Limb (tissue), 2 donors: Measurements from ENCODE around the gene DSG2.
"Not testable (repeated sequence)": the region's sequence is repeated elsewhere in the genome, so short reads cannot be mapped to it uniquely, and the experiment has no call there.

Source experiments
- DNase-seq, 2 donors: peaks; one replicate each; pipeline ENCODE4 v3.0.0-alpha.2; 2016; ENCODE audit errors: extremely low spot score in 2 of 2

The DSG2 gene

DNA sequence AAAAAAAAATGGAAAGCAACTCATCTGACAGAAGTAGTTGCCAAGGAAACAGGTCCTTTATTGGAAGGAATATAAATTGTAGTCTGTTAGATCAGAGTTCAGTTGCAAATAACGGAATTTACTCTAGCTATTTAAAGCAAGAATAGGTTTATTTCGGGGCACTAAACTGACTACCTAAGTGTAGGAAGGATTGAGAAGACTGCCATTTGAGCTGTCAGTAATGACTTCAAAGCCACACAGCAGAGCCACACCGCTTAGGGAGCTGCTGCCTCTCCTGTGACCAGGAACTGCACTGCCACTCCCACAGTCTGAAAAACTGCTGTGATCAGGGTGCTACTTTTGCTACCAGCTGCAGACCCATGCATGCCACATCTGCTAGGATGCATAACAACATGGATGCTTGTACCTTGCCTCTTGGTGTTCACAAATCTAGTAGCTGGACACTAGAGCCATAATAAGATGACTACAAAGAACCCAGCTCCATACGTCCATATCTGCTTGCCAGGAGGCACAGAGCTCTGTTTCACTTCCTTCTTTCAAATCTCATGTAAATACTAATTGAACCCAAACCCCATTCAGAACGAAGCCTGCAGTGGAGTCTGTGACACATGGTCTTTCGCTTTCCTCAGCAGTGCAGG, 2.2 kb downstream of the DSG2 start:
- DNase-seq: no peak

DNA sequence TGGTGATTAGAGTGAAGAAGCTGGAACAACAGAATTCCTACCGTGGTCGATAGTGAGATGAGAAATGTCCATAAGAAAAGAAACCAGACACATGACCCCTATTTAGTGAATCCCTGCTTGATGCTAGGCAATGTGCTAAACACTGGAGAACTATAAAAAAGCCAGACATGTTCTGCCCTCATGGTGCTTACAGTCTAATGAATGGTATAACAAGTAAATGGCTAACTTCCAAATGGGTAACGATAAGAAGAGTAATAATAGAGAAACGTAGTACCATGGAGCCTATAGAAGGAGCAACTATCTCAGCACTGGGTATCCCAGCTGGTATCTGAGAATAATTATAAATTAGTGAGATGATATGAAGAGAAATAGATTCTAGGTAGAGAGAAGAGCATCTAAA, 5.0 kb downstream of the DSG2 start:
- DNase-seq: no peak

DNA sequence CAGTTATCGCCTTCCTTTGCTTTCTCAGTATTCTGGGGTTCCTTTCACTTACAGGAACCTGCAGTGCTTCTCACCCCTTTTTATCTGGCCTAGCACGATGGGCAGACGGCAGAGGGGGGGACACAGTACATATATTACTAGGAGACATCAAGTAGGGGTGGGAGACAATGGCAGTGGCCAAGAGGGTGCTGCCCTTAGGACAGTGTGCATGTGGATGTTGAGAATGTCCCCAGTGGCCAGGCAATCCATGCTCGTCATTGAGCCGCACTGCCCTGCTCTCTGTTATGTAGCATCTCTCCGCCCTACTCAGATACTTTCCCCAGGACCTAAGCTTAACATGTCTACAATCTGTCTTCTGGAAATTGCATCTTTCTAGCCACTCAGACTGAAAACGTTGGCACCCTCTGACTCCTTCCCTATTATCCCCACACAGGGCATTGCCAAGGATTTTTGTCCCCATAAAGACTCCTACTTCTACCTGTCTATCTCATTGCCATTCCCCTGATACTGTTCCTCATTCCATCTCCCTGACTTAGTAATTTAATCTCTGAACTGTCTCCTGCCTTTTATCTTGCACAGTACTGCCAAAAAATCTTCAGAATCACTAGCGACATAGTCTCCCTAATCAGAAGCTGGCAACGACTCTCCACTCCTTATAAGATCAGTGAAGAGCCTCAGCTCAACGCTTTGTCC, 6.6 kb downstream of the DSG2 start:
- no peak for DNase-seq

- DNase-seq: no peak
These were observed 7.2 kb downstream of the DSG2 start for GRCh38 chr18:31505156-31505555.

GRCh38 chr18:31506024-31506742, 8.2 kb downstream of the DSG2 start:
- DNase-seq: peak in 1 of 2 donors; percentile 16

DNA sequence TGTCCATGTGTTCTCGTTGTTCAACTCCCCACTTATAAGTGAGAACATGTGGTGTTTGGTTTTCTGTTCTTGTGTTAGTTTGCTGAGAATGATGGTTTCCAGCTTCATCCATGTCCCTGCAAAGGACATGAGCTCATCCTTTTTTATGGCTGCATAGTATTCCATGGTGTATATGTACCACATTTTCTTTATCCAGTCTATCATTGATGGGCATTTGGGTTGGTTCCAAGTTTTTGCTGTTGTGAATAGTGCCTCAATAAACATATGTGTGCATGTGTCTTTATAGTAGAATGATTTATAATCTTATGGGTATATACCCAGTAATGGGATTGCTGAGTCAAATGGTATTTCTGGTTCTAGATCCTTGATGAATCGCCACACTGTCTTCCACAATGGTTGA, 9.1 kb downstream of the DSG2 start:
- DNase-seq: not testable (repeated sequence)

DNA sequence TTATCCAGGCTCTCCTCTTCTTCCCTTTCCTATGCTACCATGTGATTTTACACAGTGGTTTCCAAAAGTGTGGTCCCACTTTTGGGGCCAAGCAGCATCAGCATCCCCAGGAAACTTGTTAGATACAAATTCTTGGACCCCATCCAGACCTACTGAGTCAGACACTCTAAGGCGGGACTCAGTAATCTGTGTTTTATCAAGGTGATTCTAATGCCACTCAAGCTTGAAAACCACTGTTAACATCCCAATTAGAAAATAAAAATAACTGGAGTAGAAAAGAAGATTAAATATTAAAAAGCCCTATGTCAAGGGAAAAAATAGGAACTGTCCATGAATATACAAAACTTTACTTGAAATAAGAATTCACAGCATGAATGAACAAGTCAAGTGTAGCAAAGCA, 10.8 kb downstream of the DSG2 start:
- no peak for DNase-seq

- no peak for DNase-seq
These were observed 11.6 kb downstream of the DSG2 start for GRCh38 chr18:31509571-31509970.

DNA sequence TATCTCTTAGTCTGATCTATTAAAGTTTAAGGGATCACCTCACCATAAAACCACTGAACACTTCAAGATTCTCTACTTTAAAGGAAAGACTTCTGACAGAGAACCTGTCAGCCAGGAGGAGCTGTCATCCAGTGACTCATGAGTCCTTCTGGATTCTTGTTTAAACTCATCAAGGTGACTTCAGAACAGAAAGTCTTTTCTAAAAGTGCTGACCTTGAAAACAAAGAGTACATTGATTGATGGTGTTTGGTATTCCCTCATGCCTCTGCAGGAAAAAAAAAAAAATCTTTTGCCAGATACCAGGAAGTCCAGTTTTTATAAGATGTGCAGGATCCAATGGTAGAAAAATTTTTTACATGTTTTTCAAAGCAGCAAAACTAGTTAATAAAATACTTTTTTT, 12.3 kb downstream of the DSG2 start:
- no peak for DNase-seq

- no peak for DNase-seq
These were observed 13.1 kb downstream of the DSG2 start for GRCh38 chr18:31511098-31511497.

DNA sequence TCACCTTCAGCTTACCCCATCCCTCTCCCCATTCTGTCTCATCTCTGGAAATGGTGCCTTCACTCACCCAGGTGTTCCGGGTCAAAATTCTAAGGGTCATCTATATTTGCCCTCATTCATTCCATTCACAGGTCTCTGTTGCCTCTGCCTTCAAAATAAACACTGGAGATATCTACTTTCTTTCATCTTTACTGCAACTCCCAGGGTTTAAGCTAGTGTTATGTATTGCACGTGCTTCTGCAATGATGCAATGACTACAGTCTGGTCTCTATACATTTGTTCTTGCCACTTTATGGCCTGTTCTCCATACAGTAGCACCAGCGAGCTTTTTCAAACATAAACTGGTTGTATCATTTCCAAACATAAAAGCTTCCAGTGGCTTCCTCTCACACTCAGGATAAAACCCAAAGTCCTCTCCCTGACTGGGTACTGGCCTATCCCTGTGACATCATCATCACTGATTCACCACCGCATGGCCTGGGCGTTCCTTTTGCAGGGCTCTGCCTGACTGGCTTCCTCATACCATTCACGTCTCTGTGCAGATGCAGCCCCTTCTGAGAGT, 14.3 kb downstream of the DSG2 start:
- no peak for DNase-seq

DNA sequence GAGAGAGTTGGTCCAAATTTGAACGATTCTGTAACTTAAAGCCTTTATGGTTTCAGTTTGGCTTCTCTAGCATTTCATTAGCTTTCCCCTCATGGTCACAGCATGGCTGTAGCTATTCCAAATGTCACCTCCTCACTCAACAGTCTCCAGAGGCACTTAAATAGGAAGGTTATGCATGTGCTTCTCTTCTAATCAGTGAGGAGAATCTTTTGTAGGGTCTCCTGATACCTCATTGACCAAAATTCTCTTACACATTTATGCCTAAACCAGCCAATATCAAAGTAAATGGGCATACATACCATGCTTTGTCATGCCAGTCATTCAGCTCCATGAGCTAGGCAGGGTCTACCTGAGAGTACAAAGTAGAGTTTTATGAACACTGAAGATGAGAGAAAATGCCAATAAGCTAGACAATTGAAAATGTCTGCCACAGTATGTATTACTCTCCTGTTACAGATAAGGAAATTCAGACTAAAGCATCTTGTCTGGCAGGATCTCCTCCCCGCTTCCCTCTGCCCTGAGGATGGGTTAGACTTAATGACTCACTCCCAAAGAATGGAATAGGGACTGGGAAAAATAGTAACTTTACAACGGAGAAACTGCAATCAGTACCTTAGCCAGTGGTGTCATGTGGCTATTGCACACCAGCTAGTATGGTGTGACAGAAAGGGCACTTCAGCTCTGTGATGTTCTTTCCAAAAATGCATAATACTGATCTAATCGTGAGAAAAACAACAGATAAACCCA, 15.4 kb downstream of the DSG2 start:
- no peak for DNase-seq

- DNase-seq: no peak
These were observed 18.5 kb downstream of the DSG2 start for GRCh38 chr18:31516437-31516836.

DNA sequence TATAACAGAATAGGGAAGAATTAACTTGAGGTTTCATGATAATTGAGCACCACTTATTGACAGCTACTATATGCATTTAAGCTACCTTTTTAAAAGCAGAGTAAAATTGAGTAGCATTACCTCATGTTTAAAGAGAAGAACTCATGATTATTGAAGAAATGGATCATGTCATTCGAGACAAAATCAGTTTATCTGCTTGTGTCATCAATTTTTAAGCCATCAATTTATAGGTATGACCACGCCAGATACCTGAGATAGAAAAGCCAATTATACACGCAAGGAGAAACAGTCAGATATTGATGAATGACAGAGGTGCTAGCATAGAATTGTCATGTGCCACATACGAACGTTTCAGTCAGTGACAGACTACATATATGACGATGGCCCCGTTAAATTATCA, 28.4 kb downstream of the DSG2 start:
- DNase-seq: no peak

DNA sequence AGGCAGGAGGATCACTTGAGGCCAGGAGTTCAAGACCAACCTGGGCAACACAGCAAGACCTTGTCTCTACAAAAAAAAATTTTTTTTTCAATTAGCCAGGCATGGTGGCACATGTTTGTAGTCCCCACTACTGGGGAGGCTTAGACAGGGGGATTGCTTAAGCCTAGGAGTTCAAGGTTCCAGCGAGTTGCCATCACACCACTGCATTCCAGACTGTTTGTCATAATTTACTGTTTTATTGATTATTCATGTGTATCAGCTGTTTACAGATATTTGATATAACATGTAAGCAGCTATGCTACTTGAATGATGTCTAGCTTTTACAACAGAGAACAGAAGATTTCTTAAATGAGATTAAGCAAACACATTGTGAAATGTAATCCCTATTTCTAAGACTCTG, 35.3 kb downstream of the DSG2 start:
- no peak for DNase-seq

DNA sequence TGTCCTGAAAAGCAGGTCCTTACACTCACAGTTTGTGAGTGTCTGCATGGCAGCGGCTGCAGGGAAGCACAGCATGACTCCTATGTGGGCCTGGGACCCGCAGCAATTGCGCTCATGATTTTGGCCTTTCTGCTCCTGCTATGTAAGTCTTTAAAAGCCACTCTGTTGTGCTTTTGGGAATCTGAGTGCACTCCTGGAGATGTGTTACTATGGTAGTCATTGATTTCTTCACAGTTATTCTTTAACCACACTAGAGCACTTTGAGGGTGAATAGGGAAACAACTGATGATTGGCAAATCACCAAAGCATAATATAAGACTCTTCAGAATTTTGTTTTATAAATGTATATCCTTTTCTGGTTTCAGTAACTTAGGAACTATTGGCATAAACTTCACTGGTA, 40.9 kb downstream of the DSG2 start:
- no peak for DNase-seq

DNA sequence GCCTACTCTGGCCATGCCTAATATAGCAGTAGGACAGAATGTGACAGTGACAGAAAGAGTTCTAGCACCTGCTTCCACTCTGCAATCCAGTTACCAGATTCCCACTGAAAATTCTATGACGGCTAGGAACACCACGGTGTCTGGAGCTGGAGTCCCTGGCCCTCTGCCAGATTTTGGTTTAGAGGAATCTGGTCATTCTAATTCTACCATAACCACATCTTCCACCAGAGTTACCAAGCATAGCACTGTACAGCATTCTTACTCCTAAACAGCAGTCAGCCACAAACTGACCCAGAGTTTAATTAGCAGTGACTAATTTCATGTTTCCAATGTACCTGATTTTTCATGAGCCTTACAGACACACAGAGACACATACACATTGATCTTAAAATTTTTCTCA, 48.5 kb downstream of the DSG2 start:
- DNase-seq: no peak

DNA sequence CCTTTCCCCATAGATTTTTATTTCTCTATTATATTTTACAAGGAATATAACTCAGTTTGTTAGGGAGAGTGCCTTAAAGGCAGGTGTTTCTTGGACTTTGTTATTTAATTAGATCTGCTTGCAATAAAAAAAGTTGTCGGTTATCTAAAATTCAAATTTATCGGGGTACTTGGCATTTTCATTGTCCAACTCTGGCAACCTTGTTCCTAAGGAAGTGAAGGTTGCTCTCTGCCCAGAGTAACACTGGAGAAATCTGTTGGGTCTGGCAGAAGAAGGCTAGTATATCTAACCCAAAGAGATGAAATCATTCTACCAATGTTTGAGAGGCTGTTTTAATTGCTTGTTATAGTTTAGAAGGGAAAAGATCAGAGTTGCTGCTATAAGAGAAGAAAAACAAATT, 50.9 kb downstream of the DSG2 start:
- DNase-seq: no peak

- no peak for DNase-seq
These were observed 51.4 kb downstream of the DSG2 start for GRCh38 chr18:31549416-31549815.

GRCh38 chr18:31551883-31552282, 53.9 kb downstream of the DSG2 start:
- DNase-seq: no peak

DNA sequence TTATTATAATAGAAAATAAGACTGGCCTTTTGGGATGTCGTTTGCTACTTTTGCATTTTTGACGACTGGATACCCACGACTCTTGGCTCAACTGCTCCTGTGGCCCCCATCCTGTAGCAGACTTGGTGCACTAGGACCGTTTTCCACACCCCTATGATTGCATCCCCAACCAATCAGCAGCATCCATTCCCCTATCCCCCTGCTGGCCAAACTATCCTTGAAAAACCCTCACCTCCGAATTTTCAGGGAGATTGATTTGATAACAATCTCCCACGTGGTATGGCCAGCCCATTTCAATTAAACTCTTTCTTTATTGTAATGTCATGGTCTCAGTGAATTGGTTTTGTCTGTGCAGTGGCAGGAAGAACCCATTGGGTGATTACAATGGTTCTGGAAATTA, 55.8 kb downstream of the DSG2 start:
- no peak for DNase-seq

- no peak for DNase-seq
These were observed 56.8 kb downstream of the DSG2 start for GRCh38 chr18:31554776-31555175.
